WERI-Rb-1 (cell line): Measurements from ENCODE around the gene MAP4K4.

Experiments
- DNase-seq: peaks from one replicate; pipeline ENCODE4 v3.0.0-alpha.2; 2020
- H3K27ac ChIP-seq: fragments of 250-450 bp; sonication (Bioruptor Pico); 2 replicates; pipeline ENCODE4 v1.5.1; 2020; ENCODE audit warnings: mild to moderate bottlenecking, moderate library complexity
- H3K27me3 ChIP-seq: fragments of 250-450 bp; sonication (Bioruptor Pico); 2 replicates; pipeline ENCODE4 v1.5.1; 2021; ENCODE audit warnings: mild to moderate bottlenecking, low read depth, moderate library complexity; ENCODE audit not compliant: insufficient read depth, severe bottlenecking
- H3K36me3 ChIP-seq: fragments of 250-450 bp; sonication (Bioruptor Pico); 2 replicates; pipeline ENCODE4 v1.5.1; 2020; ENCODE audit warnings: mild to moderate bottlenecking, moderate library complexity
- H3K4me3 ChIP-seq: 2 replicates; pipeline ENCODE4 v1.5.1; 2011; ENCODE audit warnings: low read depth, mild to moderate bottlenecking, control low read depth, low read length
- H3K9me3 ChIP-seq: fragments of 250-450 bp; sonication (Bioruptor Pico); 2 replicates; pipeline ENCODE4 v1.5.1; 2021; ENCODE audit warnings: mild to moderate bottlenecking, moderate library complexity; ENCODE audit not compliant: severe bottlenecking
- CTCF ChIP-seq: IDR thresholded peaks from 2 replicates; pipeline ENCODE4 v1.5.1; 2011; ENCODE audit warnings: low read depth, mild to moderate bottlenecking, control low read depth, inconsistent platforms, low read length

MAP4K4 gene

GRCh38 chr2:101815739-101816391, 118.4 kb downstream of the MAP4K4 start:
- no peak overlapping the region for H3K27ac ChIP-seq
- no peaks in the 10 kb centered on the region; the same call in 1 of the 2 replicates for H3K36me3 ChIP-seq
- no peaks in the 10 kb centered on the region for H3K27me3 ChIP-seq
- no peaks in the 10 kb centered on the region for H3K9me3 ChIP-seq
- DNase-seq: no peak
- TF ChIP-seq CTCF: no peak
- H3K4me3 ChIP-seq: no peak overlapping the region

GRCh38 chr2:101816598-101816997, 119.1 kb downstream of the MAP4K4 start:
- Histone ChIP-seq H3K9me3 (no peaks in the 10 kb centered on the region), H3K36me3 (no peaks in the 10 kb centered on the region; the same call in 1 of the 2 replicates), H3K27ac (no peak overlapping the region), H3K27me3 (no peaks in the 10 kb centered on the region), H3K4me3 (no peak overlapping the region)
- no peak for DNase-seq
- no peak for TF ChIP-seq CTCF

- Histone ChIP-seq H3K36me3 (no peaks in the 10 kb centered on the region; the same call in 1 of the 2 replicates), H3K27me3 (no peaks in the 10 kb centered on the region), H3K9me3 (no peaks in the 10 kb centered on the region), H3K4me3 (no peak overlapping the region), H3K27ac (no peak overlapping the region)
- DNase-seq: no peak
- TF ChIP-seq CTCF: no peak
Measured at GRCh38 chr2:101817481-101817880, 120.0 kb downstream of the MAP4K4 start.

- no peaks in the 10 kb centered on the region for H3K9me3 ChIP-seq
- no peaks in the 10 kb centered on the region; the same call in 1 of the 2 replicates for H3K36me3 ChIP-seq
- H3K4me3 ChIP-seq: no peak overlapping the region
- DNase-seq: no peak
- no peaks in the 10 kb centered on the region for H3K27me3 ChIP-seq
- no peak overlapping the region for H3K27ac ChIP-seq
- TF ChIP-seq CTCF: no peak
Measured at GRCh38 chr2:101818531-101819451, 121.3 kb downstream of the MAP4K4 start.

GRCh38 chr2:101820519-101820918, 123.0 kb downstream of the MAP4K4 start:
- DNase-seq: no peak
- no peak overlapping the region for H3K27ac ChIP-seq

More at GRCh38 chr2:101820519-101820918, 123.0 kb downstream of the MAP4K4 start:
- Histone ChIP-seq H3K9me3 (no peaks in the 10 kb centered on the region), H3K27me3 (no peaks in the 10 kb centered on the region), H3K36me3 (peaks cover 7% of the 10 kb centered on the region), H3K4me3 (no peak overlapping the region)
- no peak for TF ChIP-seq CTCF
